GM21717 (cell line): ENCODE measurements around the gene HLA-DQA2.
"Not testable (repeated sequence)": the region's sequence is repeated elsewhere in the genome, so short reads cannot be mapped to it uniquely, and the experiment has no call there.

Experiments used
- ATAC-seq: cut with Tn5 transposase; IDR thresholded peaks from one replicate; pipeline ENCODE4 v1.9.1; 2021; ENCODE audit warnings: mild to moderate bottlenecking, moderate library complexity; ENCODE audit not compliant: unreplicated experiment

The HLA-DQA2 gene

GRCh38 chr6:32741031-32741960, at the start of gene HLA-DQA2:
TSS of gene HLA-DQA2 (plus strand) at chr6:32741391. CDS start at chr6:32741444, 53 bp downstream.
- no peak for ATAC-seq

GRCh38 chr6:32692019-32692418, 49.2 kb upstream of the HLA-DQA2 start:
- no peak for ATAC-seq

GRCh38 chr6:32697031-32697430, 44.2 kb upstream of the HLA-DQA2 start:
- no peak for ATAC-seq

GRCh38 chr6:32700391-32701040, 40.7 kb upstream of the HLA-DQA2 start:
- no peak for ATAC-seq

- ATAC-seq = no peak
Observed at GRCh38 chr6:32703347-32703746, 37.8 kb upstream of the HLA-DQA2 start.

- not testable (repeated sequence) for ATAC-seq
Observed at GRCh38 chr6:32705164-32705563, 36.0 kb upstream of the HLA-DQA2 start.

- no peak for ATAC-seq
Observed at GRCh38 chr6:32709625-32710024, 31.6 kb upstream of the HLA-DQA2 start.

GRCh38 chr6:32713241-32713640, 27.9 kb upstream of the HLA-DQA2 start:
- ATAC-seq = no peak

GRCh38 chr6:32716396-32716795, 24.8 kb upstream of the HLA-DQA2 start:
- no peak for ATAC-seq

GRCh38 chr6:32718879-32719278, 22.3 kb upstream of the HLA-DQA2 start:
- no peak for ATAC-seq

GRCh38 chr6:32738126-32738525, 3.1 kb upstream of the HLA-DQA2 start:
- no peak for ATAC-seq

GRCh38 chr6:32742374-32742773, 1.2 kb downstream of the HLA-DQA2 start:
- ATAC-seq = no peak

GRCh38 chr6:32744776-32745175, 3.6 kb downstream of the HLA-DQA2 start:
- ATAC-seq = no peak

GRCh38 chr6:32745649-32746048, 4.5 kb downstream of the HLA-DQA2 start:
- not testable (repeated sequence) for ATAC-seq

- ATAC-seq = no peak
Observed at GRCh38 chr6:32752580-32752979, 11.4 kb downstream of the HLA-DQA2 start.

GRCh38 chr6:32759669-32760068, 18.5 kb downstream of the HLA-DQA2 start:
- ATAC-seq = no peak

- no peak for ATAC-seq
Observed at GRCh38 chr6:32761072-32761471, 19.9 kb downstream of the HLA-DQA2 start.

GRCh38 chr6:32761548-32761947, 20.4 kb downstream of the HLA-DQA2 start:
- no peak for ATAC-seq

- ATAC-seq = no peak
Observed at GRCh38 chr6:32763421-32763820, 22.2 kb downstream of the HLA-DQA2 start, which contains the start of gene HLA-DQB2. TSS of gene HLA-DQB2 (minus strand) at chr6:32763532. CDS start at chr6:32763470, 62 bp downstream.

GRCh38 chr6:32764048-32764447, 22.9 kb downstream of the HLA-DQA2 start:
- ATAC-seq = no peak

GRCh38 chr6:32772656-32773055, 31.5 kb downstream of the HLA-DQA2 start:
- ATAC-seq = no peak

- no peak for ATAC-seq
Observed at GRCh38 chr6:32774426-32774825, 33.2 kb downstream of the HLA-DQA2 start.
